Measurements from ENCODE around the gene MAGI1.

DNA sequence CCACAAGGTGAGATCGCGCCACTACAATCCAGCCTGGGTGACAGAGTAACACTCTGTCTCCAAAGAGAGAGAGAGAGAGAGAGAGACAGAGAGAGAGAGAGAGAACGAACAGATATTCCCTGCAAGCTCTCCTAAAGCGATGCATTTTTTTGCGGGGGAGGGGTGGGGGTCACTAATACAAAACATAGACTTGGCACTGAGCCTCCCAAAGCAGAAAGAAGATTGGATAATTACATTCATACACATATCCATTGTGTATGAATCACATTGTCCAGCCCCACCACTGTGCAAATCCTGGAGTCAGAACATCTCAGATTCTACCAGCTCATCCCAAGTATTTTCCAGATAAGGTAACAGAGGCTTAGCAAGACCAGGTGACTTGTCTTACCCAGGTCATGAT, 459.9 kb downstream of the MAGI1 start:
- no peak for TF ChIP-seq POLR2A (IDR thresholded peaks at IDR 0.05)
- TF ChIP-seq, protein P1, sequence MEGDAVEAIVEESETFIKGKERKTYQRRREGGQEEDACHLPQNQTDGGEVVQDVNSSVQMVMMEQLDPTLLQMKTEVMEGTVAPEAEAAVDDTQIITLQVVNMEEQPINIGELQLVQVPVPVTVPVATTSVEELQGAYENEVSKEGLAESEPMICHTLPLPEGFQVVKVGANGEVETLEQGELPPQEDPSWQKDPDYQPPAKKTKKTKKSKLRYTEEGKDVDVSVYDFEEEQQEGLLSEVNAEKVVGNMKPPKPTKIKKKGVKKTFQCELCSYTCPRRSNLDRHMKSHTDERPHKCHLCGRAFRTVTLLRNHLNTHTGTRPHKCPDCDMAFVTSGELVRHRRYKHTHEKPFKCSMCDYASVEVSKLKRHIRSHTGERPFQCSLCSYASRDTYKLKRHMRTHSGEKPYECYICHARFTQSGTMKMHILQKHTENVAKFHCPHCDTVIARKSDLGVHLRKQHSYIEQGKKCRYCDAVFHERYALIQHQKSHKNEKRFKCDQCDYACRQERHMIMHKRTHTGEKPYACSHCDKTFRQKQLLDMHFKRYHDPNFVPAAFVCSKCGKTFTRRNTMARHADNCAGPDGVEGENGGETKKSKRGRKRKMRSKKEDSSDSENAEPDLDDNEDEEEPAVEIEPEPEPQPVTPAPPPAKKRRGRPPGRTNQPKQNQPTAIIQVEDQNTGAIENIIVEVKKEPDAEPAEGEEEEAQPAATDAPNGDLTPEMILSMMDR (IDR thresholded peaks at IDR 0.05): no peak

Measured in prostate gland (tissue), 2 donors.